ENCODE results near the gene PPP1R16B.

PPP1R16B gene

DNA sequence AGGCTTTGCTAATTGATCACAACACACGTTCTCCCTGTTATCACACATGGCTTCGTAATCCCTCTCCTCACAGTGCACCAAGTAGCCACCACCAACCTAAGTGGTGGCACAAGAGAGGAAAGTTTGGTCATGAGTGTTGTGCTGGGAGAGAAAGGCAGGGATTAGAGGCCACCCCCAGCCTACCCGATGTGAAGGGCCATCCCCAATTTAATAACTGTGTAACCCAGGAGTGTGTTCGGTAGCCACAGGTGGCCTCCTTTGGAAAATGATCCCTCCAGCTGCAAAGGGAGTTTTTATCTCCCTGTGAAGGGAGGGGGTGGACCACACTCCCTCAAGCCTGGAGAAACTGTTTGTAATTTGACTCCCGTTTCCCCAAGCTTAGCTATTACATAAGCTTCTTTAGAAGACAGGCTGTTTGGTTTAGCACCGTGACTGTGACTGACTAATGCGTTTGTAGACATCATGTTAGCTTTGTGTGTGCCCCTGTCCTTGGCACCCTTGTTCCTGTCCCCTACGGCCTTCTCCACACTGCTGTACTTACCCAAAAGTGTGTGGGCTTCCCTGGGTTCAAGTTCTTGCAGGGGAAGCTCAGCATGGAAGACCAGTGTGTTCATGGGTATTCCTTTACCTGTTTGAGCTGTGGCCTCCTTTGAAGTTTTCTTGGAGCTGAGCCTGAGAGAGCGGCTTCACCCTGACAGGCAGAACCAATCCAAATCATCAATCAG is 20.6 kb downstream of the PPP1R16B start:
- no peak for DNase-seq (ENCODE audit: low read depth in 1 of 2, low spot score in 1 of 2)

DNA sequence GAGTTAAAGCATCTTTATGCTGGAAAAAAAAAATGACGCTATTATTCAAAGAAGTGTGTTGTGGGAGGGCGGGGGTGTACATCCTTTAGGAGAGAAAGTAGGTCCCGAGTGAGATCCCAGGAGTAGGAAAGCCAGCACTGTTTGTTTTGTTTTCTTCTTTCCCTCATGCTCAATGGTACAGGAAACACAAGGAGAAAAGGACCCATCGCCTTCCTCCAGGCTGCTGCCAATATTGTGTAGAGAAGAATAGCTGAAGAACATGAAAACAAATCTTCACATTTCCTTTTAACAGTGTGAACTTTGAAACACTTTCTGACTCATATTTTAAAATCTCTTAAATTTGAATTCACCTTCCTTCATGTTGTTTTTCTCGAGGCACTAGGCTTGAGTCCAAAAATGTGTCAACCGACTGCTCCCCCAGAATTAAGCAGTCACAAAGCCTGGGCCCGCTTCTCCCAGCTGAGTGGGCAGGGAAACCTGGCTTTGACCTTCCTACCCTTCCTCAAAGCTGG is 22.3 kb downstream of the PPP1R16B start:
- DNase-seq (ENCODE audit: low read depth in 1 of 2, low spot score in 1 of 2), result no peak

DNA sequence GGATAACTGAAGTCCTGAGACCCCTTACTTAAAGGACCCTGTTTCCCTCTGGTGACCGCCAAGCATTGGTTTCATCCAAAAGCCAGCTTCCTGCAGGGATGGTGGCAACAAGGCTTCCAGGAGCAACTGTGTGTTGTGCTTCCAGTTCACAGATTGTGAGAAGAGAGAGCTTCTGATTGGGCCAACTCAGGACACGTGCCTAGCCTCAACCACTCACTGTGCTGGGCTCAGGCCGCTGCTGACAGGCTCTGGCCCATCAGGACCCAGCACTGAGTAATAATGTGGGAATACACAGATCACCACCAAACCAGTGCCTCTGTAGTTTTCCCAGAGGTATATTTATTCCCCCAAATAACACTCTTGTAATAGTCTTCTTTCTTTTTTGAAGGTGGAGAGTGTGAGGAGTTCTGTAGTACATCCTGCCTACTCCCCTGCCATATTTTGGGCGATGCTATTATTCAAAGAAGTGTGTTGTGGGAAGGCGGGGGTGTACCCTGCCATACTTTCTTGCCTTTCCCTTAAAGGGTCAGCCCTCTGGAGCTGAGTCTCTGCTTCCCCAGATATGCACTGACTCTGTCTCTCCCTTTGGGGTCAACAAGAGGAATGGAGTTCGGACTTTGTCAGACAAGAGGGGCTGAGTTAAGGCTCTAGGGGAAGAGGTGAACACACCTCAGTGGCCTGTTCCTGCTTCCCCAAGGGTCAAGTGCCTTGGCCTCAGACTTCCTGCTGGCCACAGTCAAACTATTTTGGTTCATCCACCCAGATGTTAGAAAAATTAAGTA is 23.2 kb downstream of the PPP1R16B start:
- no peak for DNase-seq (ENCODE audit: low read depth in 1 of 2, low spot score in 1 of 2)

DNA sequence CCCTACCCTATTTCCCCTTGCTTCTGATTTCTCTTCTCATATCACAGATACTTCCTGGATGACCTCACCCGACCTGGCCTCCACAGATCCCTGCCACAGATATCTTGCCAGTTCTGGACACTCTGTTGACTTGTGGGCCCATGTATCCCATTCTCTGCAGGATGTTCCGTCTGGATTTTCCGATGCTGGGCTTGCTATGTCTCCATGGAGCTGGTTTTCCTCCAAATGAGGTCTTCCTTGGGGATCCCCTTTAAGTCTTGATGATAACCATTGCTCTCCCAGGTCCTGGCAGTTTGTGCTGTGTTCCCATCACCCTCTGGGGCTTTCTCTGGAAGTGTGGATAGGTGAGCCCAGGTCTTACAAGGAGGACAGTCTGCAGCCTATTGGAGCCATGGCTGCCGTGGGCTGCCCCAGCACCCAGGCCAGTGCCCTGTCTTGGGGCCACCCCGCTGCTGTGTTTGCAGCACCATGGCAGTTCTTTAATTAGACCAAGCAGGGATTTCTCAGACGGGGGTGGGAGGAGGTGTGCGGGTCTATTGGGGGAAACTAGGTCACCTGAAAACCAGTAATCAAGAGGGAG is 23.9 kb downstream of the PPP1R16B start:
- DNase-seq (ENCODE audit: low read depth in 1 of 2, low spot score in 1 of 2), result no peak

DNA sequence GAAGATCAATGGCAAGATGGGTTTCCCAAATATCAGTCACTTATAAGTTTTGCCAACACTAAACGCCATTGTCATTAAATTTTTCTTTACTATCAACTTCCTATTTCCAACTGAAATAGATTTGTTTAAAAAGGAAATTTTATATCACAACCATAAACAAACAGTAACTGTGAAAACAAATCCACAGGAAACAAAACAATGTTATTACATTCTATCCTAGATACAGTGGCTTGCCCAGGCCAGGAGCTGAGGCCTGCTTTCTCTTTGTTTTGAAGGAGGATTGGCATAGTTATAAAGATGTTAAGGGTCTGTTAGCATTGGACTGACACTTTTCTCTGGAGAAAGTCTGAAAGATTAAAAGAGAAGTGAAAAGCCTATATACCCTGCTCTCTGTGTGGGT is 24.9 kb downstream of the PPP1R16B start:
- no peak for DNase-seq (ENCODE audit: low read depth in 1 of 2, low spot score in 1 of 2)

- no peak for DNase-seq (ENCODE audit: low read depth in 1 of 2, low spot score in 1 of 2)
Observed at GRCh38 chr20:38831049-38831691, 25.7 kb downstream of the PPP1R16B start.

DNA sequence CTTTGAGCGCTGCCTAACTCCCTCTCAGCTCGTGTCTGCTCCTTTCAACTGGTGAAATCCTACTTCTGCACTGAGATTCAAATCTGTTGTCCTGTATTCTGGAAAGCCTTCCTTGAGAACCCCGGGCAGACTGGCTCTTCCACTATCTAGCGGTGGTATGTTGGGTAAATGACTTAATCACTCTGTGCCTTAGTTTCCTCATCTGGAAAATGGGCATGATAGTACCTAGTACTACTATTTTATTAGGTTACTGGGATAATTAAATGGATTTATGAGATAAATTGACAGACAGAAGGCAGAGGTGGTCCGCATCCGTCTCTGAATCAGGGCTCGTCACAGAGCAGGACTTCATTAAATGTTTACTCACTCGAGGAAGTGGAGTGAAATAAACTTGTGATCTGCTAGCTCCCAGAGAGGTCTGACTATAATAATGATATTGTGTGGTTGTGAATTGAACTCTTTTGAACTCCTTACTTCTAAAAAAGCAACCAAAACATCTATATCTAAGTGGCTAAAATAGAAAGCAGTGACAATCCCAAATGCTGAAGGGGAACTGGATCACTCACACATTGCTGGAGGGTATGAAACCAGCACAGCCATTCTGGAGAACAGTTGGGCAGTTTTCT is 26.6 kb downstream of the PPP1R16B start:
- DNase-seq (ENCODE audit: low read depth in 1 of 2, low spot score in 1 of 2), result no peak

DNA sequence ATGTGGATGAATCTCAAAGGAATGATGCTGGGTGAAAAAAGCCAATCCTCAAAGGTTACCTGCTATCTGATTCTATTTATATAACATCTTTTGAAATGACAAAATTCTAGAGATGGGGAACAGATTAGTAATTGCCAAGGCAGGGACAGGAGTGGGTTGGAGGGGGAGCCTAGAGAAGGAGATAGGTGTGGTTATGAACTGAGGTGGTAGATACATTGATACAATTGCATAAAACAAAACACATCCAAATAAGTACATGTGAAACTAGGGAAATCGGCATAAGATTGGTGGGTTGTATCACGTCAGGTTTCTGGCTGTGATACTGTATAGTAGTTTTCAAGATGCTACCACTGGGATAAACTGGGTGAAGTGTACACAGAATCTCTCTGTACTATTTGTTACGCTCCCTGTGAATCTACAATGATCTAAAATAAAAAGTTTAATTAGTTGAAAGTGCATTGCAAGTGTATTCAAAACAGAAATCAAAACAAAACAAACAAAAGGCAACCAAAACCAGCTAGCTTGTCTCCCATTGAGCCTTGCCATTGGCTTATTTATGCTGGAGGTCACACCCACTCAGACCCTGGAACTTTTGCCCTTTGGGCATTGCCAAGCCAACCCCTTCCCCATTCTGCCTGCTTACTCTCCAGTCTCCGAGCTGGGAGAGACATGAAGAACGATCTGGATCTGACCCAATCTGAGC is 27.8 kb downstream of the PPP1R16B start:
- no peak for DNase-seq (ENCODE audit: low read depth in 1 of 2, low spot score in 1 of 2)

- no peak for DNase-seq (ENCODE audit: low read depth in 1 of 2, low spot score in 1 of 2)
Observed at GRCh38 chr20:38833857-38834164, 28.3 kb downstream of the PPP1R16B start.

DNA sequence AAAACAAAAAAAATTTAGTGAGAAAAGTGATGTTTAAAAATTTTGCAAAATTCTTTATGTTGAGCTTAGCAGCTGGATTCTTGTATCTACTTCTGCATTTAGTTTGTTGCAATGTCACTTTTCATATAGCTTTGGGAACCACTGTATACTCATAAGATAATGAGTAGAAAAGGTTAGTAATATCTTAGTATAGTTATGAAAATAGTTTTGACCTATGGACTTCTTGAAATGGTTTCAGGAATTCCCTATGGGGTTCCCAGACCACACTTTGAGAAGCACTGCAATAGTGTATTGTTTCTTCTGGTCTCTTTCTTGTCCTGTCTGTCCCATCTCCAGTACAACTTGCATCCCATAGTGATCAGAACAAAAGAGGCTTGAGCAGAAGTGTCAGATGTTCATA is 29.4 kb downstream of the PPP1R16B start:
- DNase-seq (ENCODE audit: low read depth in 1 of 2, low spot score in 1 of 2), result no peak

DNA sequence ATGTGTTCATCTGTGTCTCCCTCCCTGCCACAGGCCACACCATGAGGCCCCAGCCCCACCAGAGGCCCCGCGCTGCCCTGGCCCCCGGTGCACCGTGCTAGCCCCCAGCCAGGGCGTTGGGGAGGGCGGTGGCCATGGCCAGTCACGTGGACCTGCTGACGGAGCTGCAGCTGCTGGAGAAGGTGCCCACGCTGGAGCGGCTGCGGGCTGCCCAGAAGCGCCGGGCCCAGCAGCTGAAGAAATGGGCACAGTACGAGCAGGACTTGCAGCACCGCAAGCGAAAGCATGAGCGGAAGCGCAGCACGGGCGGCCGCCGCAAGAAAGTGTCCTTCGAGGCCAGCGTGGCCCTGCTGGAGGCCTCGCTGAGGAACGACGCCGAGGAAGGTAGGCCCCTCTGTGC is 30.3 kb downstream of the PPP1R16B start:
- no peak for DNase-seq (ENCODE audit: low read depth in 1 of 2, low spot score in 1 of 2)

- DNase-seq (ENCODE audit: low read depth in 1 of 2, low spot score in 1 of 2), result no peak
Observed at GRCh38 chr20:38836991-38837390, 31.5 kb downstream of the PPP1R16B start.

GRCh38 chr20:38838326-38838725 is 32.8 kb downstream of the PPP1R16B start:
- no peak for DNase-seq (ENCODE audit: low read depth in 1 of 2, low spot score in 1 of 2)

GRCh38 chr20:38839563-38839962 is 34.1 kb downstream of the PPP1R16B start:
- no peak for DNase-seq (ENCODE audit: low read depth in 1 of 2, low spot score in 1 of 2)

GRCh38 chr20:38840053-38840893 is 34.8 kb downstream of the PPP1R16B start:
- DNase-seq (ENCODE audit: low read depth in 1 of 2, low spot score in 1 of 2), result peak in 1 of 2 donors; percentile 24

- DNase-seq (ENCODE audit: low read depth in 1 of 2, low spot score in 1 of 2), result no peak
Observed at GRCh38 chr20:38840894-38841470, 35.5 kb downstream of the PPP1R16B start.

- DNase-seq (ENCODE audit: low read depth in 1 of 2, low spot score in 1 of 2), result no peak
Observed at GRCh38 chr20:38841570-38841969, 36.1 kb downstream of the PPP1R16B start.

DNA sequence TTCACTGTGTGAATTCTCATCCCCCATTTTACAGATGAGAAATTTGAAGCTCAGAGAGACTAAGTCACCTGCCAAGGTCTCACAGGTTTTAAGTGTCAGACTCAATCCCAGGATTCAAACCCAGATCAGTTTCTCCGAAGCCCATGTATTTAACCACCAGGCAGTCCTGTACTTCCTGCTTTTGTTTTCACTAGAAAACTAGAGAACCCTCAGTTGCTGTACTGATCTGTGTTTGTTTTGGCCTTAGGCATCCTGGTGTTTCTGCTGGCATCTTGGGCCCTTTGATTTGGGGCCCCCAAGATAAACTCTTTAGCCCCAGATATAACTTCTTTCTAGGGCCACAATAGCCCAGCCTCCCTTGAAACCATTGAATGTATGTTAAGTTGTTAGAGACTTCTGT is 36.5 kb downstream of the PPP1R16B start:
- DNase-seq (ENCODE audit: low read depth in 1 of 2, low spot score in 1 of 2), result no peak

- DNase-seq (ENCODE audit: low read depth in 1 of 2, low spot score in 1 of 2), result peak; percentile 41 to 75
Observed at GRCh38 chr20:38842558-38842981, 37.1 kb downstream of the PPP1R16B start.

Measured in activated CD4-positive, alpha-beta T cell treated with anti-CD3 and anti-CD28 coated beads, Interleukin-2, amount 50 U/mL, for 24 hours (primary cell).